Activated naive CD8-positive, alpha-beta T cell (primary cell): ENCODE measurements around the gene CCER1.
"Not testable (repeated sequence)": the region's sequence is repeated elsewhere in the genome, so short reads cannot be mapped to it uniquely, and the experiment has no call there.

ENCODE experiments used
- H3K27ac Mint-ChIP-seq: one replicate; pipeline ENCODE4 v1.8.0; 2021; ENCODE audit warnings: mixed read lengths
- H3K27me3 Mint-ChIP-seq: one replicate; pipeline ENCODE4 v1.8.0; 2021; ENCODE audit warnings: mixed read lengths
- H3K36me3 Mint-ChIP-seq: one replicate; pipeline ENCODE4 v1.8.0; 2021; ENCODE audit warnings: mixed read lengths
- H3K4me1 Mint-ChIP-seq: one replicate; pipeline ENCODE4 v1.8.0; 2021; ENCODE audit warnings: low read depth, mixed read lengths
- H3K4me3 Mint-ChIP-seq: one replicate; pipeline ENCODE4 v1.8.0; 2021; ENCODE audit warnings: mild to moderate bottlenecking, mixed read lengths
- H3K9me3 Mint-ChIP-seq: one replicate; pipeline ENCODE4 v1.8.0; 2021; ENCODE audit warnings: low read depth, mixed read lengths

CCER1 gene, protein sequence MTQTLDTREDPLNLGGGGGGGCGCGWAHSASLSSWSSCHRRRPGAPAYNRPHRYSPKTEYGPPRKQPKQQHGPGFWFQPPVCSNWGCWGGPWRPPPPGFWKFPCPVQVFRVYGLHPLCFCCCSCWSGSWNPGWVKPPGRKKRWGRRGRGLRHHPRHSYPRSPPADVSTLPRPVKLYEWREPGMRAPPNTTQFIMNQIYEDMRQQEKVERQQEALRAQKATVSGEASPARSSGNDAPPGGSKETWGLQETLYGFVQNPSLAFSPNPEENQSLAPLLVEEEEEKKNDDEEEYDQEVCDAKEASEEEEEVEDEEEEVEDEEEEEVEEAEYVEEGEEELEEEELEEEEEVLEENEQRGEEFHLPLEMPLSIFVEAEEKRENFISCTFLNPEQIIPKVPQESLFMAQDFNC

GRCh38 chr12:90954921-90955320 lies at the start of gene CCER1:
Gene CCER1 (minus strand): TSS chr12:90955176. CDS start chr12:90954742, 434 bp downstream.
- Mint-ChIP-seq H3K4me3 (no peak within 1 kb of the TSS), H3K4me1 (no peaks in the 10 kb centered on the region), H3K27me3 (no peaks in the 10 kb centered on the region), H3K27ac (no peak within 1 kb of the TSS), H3K36me3 (no peaks in the 10 kb centered on the region), H3K9me3 (no peaks in the 10 kb centered on the region)

- no peaks in the 10 kb centered on the region for H3K9me3 Mint-ChIP-seq
- H3K27me3 Mint-ChIP-seq, result peaks cover 2% of the 10 kb centered on the region
- H3K36me3 Mint-ChIP-seq, result no peaks in the 10 kb centered on the region
- H3K4me3 Mint-ChIP-seq, result no peak overlapping the region
- H3K4me1 Mint-ChIP-seq, result no peaks in the 10 kb centered on the region
- no peak overlapping the region for H3K27ac Mint-ChIP-seq
These were observed 48.8 kb upstream of the CCER1 start for GRCh38 chr12:91003737-91004136.

DNA sequence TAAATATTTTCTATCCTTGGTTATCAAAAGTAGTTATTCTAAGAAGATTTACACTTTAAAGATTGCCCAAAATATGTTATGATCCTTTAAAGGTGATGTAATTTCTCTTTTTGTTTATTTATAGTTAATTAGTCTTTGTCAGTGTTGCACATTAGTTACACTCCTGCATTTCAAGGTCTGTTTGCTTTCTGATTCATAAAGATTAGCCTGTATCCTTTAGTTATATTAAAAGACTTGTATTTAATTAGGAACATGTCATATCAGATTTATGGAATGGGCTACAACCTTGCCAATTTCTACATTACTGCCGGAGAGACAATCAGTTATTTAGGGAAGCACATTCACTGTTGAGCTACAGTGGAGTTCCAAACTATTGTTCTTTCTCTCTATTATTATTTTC lies 46.3 kb upstream of the CCER1 start:
- H3K27me3 Mint-ChIP-seq, result no peaks in the 10 kb centered on the region
- no peak overlapping the region for H3K27ac Mint-ChIP-seq
- no peaks in the 10 kb centered on the region for H3K9me3 Mint-ChIP-seq
- H3K4me3 Mint-ChIP-seq, result no peak overlapping the region
- no peaks in the 10 kb centered on the region for H3K36me3 Mint-ChIP-seq
- no peaks in the 10 kb centered on the region for H3K4me1 Mint-ChIP-seq

DNA sequence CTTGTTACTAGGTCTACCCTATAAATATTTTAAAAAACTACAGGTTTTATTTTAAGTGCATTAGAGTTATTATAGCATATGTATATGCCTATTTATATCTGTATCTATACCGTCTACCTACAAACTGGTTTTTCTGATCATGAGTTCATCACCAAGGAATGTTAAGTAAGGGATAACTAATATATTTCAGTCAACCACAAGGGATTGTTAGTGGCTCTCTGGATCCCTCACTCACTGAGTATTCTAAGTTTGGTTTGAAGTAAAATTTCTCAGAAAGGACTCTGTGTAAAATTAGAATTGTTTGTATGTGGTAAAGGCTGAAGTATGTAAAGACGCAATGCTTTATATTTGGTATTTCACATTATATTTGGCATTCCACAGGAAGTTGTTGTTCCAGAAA lies 45.0 kb upstream of the CCER1 start:
- no peaks in the 10 kb centered on the region for H3K27me3 Mint-ChIP-seq
- no peaks in the 10 kb centered on the region for H3K36me3 Mint-ChIP-seq
- H3K4me3 Mint-ChIP-seq, result no peak overlapping the region
- H3K9me3 Mint-ChIP-seq, result no peaks in the 10 kb centered on the region
- H3K4me1 Mint-ChIP-seq, result no peaks in the 10 kb centered on the region
- H3K27ac Mint-ChIP-seq, result no peak overlapping the region

- Mint-ChIP-seq H3K9me3 (no peaks in the 10 kb centered on the region), H3K4me1 (no peaks in the 10 kb centered on the region), H3K27ac (no peak overlapping the region), H3K36me3 (no peaks in the 10 kb centered on the region), H3K27me3 (no peaks in the 10 kb centered on the region), H3K4me3 (no peak overlapping the region)
These were observed 44.6 kb upstream of the CCER1 start for GRCh38 chr12:90999527-90999926.

DNA sequence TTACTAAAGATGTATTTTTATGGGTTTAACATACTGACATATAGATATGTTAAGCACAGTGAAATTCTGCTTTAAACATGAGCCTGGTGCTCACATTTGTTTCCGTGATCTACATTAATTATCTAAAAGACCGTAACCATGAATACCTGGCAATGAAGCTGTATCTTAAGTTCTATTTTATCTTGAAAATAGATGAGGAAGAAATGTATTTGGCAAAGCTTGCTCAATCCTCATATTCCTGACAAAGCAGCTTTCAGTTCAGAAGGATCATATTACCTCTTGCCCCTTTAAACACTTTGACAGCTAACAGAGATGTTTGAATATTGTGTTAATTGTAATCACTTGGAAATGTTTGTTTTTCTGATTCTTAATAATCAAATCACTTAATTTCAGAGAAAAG lies 40.0 kb upstream of the CCER1 start:
- Mint-ChIP-seq H3K36me3 (no peaks in the 10 kb centered on the region), H3K4me1 (no peaks in the 10 kb centered on the region), H3K27ac (no peak overlapping the region), H3K9me3 (no peaks in the 10 kb centered on the region), H3K27me3 (no peaks in the 10 kb centered on the region), H3K4me3 (no peak overlapping the region)

DNA sequence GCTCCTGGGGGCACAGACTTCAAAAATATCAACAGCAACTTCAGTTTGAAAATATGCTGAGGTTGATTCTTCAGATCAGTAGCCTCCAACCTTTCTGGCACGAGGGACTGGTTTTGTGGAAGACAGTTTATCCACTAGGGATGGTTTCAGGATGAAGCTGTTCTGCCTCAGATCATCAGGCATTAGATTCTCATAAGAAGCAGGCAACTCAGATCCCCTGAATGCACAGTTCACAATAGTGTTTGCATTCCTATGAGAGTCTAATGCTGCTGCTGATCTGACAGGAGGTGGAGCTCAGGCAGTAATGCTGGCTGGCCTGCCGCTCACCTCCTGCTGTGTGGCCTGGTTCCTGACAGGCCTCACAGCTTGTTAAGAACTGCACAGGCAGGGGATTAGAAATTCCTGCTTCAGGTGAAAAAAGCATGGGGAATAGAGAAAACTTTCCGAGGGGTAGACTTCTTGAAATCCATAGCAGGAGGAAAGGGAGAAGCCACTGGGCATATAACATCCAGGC lies 37.0 kb upstream of the CCER1 start:
- H3K4me3 Mint-ChIP-seq, result no peak overlapping the region

DNA sequence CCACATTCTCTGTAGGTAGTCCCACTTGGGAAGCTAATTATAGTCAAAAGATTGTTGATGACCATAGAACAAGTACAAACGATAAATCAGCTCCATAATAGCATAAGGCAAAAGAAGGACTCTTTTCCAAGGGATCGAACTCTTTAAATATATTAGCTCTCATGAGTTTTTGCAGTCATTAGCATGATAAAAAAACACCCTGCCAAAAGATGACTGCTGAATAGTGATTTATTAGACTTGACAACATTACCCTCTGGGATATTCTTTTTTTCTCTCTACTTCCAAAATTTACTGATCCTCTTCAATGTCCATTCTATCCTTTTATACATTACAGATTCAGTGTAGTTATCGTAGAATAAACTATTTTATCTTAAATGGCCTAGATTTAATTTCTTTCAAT lies 35.6 kb upstream of the CCER1 start:
- no peaks in the 10 kb centered on the region for H3K27me3 Mint-ChIP-seq
- no peaks in the 10 kb centered on the region for H3K36me3 Mint-ChIP-seq
- no peaks in the 10 kb centered on the region for H3K4me1 Mint-ChIP-seq
- H3K27ac Mint-ChIP-seq, result no peak overlapping the region
- no peak overlapping the region for H3K4me3 Mint-ChIP-seq
- peaks cover 3% of the 10 kb centered on the region for H3K9me3 Mint-ChIP-seq

More for the DNA sequence above, 37.0 kb upstream of the CCER1 start:
- Mint-ChIP-seq H3K4me1 (no peaks in the 10 kb centered on the region), H3K27me3 (no peaks in the 10 kb centered on the region), H3K36me3 (no peaks in the 10 kb centered on the region), H3K27ac (no peak overlapping the region), H3K9me3 (peaks cover 1% of the 10 kb centered on the region)

- no peaks in the 10 kb centered on the region for H3K27me3 Mint-ChIP-seq
- peaks cover 3% of the 10 kb centered on the region for H3K9me3 Mint-ChIP-seq
These were observed 34.7 kb upstream of the CCER1 start for GRCh38 chr12:90989686-90990111.

GRCh38 chr12:90987520-90987919 lies 32.5 kb upstream of the CCER1 start:
- H3K36me3 Mint-ChIP-seq, result no peaks in the 10 kb centered on the region
- H3K4me3 Mint-ChIP-seq, result no peak overlapping the region
- H3K4me1 Mint-ChIP-seq, result no peaks in the 10 kb centered on the region
- no peaks in the 10 kb centered on the region for H3K27me3 Mint-ChIP-seq
- peaks cover 3% of the 10 kb centered on the region for H3K9me3 Mint-ChIP-seq
- no peak overlapping the region for H3K27ac Mint-ChIP-seq

More at GRCh38 chr12:90989686-90990111, 34.7 kb upstream of the CCER1 start:
- Mint-ChIP-seq H3K36me3 (no peaks in the 10 kb centered on the region), H3K4me1 (no peaks in the 10 kb centered on the region), H3K27ac (no peak overlapping the region), H3K4me3 (no peak overlapping the region)

- Mint-ChIP-seq H3K9me3 (peaks cover 3% of the 10 kb centered on the region), H3K4me1 (no peaks in the 10 kb centered on the region), H3K27me3 (no peaks in the 10 kb centered on the region), H3K4me3 (no peak overlapping the region), H3K27ac (no peak overlapping the region), H3K36me3 (no peaks in the 10 kb centered on the region)
These were observed 32.1 kb upstream of the CCER1 start for GRCh38 chr12:90987101-90987500.

GRCh38 chr12:90985331-90985730 lies 30.4 kb upstream of the CCER1 start:
- not testable (repeated sequence) for H3K27ac Mint-ChIP-seq, H3K27me3 Mint-ChIP-seq, H3K36me3 Mint-ChIP-seq, H3K4me3 Mint-ChIP-seq, H3K9me3 Mint-ChIP-seq, H3K4me1 Mint-ChIP-seq

DNA sequence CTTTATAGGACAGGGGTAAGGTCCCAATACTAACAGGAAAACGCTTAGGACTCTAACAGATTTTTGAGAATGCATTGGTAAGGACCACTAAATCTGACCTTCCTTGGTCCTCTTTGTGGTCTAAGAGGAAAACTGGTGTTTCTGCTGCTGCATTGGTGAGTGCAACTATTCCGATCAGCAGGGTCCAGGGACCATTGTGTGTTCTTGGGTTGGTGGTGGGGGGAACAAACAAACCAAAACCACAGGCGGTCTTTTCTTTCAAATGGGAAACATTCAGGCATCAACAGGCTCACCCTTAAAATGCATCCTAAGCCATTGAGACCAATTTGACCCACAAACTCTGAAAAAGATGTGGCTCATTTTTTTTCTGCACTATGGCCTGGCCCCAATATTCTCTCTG lies 29.1 kb upstream of the CCER1 start:
- Mint-ChIP-seq H3K36me3 (no peaks in the 10 kb centered on the region), H3K27ac (no peak overlapping the region), H3K9me3 (peaks cover 3% of the 10 kb centered on the region), H3K4me1 (no peaks in the 10 kb centered on the region), H3K4me3 (no peak overlapping the region), H3K27me3 (peaks cover 2% of the 10 kb centered on the region)

GRCh38 chr12:90982170-90982569 lies 27.2 kb upstream of the CCER1 start:
- peaks cover 3% of the 10 kb centered on the region for H3K9me3 Mint-ChIP-seq
- no peaks in the 10 kb centered on the region for H3K36me3 Mint-ChIP-seq
- H3K27ac Mint-ChIP-seq, result no peak overlapping the region
- H3K27me3 Mint-ChIP-seq, result peaks cover 2% of the 10 kb centered on the region
- H3K4me3 Mint-ChIP-seq, result no peak overlapping the region
- no peaks in the 10 kb centered on the region for H3K4me1 Mint-ChIP-seq

DNA sequence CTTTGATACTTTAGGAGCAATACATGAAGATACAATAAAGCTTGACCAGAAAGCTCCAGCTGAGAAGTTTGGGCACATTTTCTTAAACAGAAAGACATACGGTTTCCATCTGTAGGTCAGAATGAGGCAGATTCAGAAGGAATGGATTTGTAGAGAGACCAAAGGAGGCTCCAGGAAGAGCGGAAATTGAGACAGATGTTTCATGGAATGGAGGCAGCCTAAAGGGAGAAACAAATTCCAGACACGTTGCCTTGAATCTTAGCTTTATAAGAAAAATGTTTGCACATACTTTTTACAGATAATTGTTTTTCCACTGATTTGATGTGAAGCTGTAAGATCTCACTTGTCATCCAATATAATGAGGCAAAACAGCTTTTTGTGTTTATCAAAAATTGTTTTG lies 25.0 kb upstream of the CCER1 start:
- Mint-ChIP-seq H3K4me1 (no peaks in the 10 kb centered on the region), H3K36me3 (no peaks in the 10 kb centered on the region), H3K4me3 (no peak overlapping the region), H3K27ac (no peak overlapping the region), H3K27me3 (peaks cover 2% of the 10 kb centered on the region), H3K9me3 (no peaks in the 10 kb centered on the region)

DNA sequence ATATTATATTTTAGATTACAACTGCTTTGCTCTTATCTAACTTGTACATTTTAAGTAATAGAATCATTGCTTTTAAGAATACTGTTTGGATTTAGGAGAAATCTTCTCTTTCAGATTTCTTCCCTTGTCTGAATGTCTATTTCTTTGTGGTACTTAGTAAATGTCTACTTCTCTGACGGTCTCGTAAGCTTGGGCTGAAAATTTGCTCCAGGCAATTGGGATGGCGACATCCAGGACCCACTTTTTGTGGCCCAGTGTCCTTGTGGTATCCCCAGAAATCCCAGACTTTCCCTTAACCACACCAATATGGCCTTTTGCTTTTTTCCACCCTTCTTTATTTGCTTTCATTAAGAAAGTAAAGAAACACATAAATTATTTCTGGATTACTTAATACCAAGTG lies 24.0 kb upstream of the CCER1 start:
- Mint-ChIP-seq H3K9me3 (no peaks in the 10 kb centered on the region), H3K27ac (no peak overlapping the region), H3K4me3 (no peak overlapping the region), H3K36me3 (no peaks in the 10 kb centered on the region), H3K27me3 (peaks cover 2% of the 10 kb centered on the region), H3K4me1 (no peaks in the 10 kb centered on the region)
